ENCODE measurements around the gene PFKFB2. TPM values are rescaled to one million over a fixed set of nuclear protein-coding genes. Genes with fewer than 3 reads are reported as not detected.

The PFKFB2 gene
- total RNA-seq, 1 experiment from 2014 or later = 16.8 TPM

GRCh38 chr1:207067665-207068064 is 14.6 kb downstream of the PFKFB2 start:
- no peak overlapping the region for H3K4me3 Mint-ChIP-seq

GRCh38 chr1:207069061-207069460 is 16.0 kb downstream of the PFKFB2 start:
- POLR2A ChIA-PET = interaction anchor here (1.6 kb wide), 1 partner anchor 16 kb away, joined by 3 read pairs; the partner anchor contains the start of gene PFKFB2
- no peaks in the 10 kb centered on the region for H3K9me3 Mint-ChIP-seq
- no peak overlapping the region for H3K4me3 Mint-ChIP-seq
- ATAC-seq (no peak), DNase-seq (ENCODE audit: low spot score) (no peak)
- H3K4me1 Mint-ChIP-seq = no peaks in the 10 kb centered on the region
- peaks cover 56% of the 10 kb centered on the region for H3K36me3 Mint-ChIP-seq
- no peaks in the 10 kb centered on the region for H3K27me3 Mint-ChIP-seq (ENCODE audit: low read depth)
- H3K27ac Mint-ChIP-seq = no peak overlapping the region
- TF ChIP-seq NFATC4 (CRISPR knock-in tag; IDR thresholded peaks at IDR 0.05) (no peak), NR2C2 (CRISPR knock-in tag; IDR thresholded peaks at IDR 0.05) (no peak), ZNF423 (CRISPR knock-in tag; IDR thresholded peaks at IDR 0.05) (no peak), CREM (CRISPR knock-in tag; IDR thresholded peaks at IDR 0.05) (no peak), PRRX2 (CRISPR knock-in tag; IDR thresholded peaks at IDR 0.05) (no peak), KAT7 (CRISPR knock-in tag; IDR thresholded peaks at IDR 0.05; ENCODE audit: borderline replicate concordance) (no peak)
- TF ChIP-seq, protein P1, sequence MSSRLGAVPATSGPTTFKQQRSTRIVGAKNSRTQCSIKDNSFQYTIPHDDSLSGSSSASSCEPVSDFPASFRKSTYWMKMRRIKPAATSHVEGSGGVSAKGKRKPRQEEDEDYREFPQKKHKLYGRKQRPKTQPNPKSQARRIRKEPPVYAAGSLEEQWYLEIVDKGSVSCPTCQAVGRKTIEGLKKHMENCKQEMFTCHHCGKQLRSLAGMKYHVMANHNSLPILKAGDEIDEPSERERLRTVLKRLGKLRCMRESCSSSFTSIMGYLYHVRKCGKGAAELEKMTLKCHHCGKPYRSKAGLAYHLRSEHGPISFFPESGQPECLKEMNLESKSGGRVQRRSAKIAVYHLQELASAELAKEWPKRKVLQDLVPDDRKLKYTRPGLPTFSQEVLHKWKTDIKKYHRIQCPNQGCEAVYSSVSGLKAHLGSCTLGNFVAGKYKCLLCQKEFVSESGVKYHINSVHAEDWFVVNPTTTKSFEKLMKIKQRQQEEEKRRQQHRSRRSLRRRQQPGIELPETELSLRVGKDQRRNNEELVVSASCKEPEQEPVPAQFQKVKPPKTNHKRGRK (CRISPR knock-in tag; IDR thresholded peaks at IDR 0.05; ENCODE audit: borderline replicate concordance) = no peak
- TF ChIP-seq, protein P2, sequence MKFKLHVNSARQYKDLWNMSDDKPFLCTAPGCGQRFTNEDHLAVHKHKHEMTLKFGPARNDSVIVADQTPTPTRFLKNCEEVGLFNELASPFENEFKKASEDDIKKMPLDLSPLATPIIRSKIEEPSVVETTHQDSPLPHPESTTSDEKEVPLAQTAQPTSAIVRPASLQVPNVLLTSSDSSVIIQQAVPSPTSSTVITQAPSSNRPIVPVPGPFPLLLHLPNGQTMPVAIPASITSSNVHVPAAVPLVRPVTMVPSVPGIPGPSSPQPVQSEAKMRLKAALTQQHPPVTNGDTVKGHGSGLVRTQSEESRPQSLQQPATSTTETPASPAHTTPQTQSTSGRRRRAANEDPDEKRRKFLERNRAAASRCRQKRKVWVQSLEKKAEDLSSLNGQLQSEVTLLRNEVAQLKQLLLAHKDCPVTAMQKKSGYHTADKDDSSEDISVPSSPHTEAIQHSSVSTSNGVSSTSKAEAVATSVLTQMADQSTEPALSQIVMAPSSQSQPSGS (CRISPR knock-in tag; IDR thresholded peaks at IDR 0.05; ENCODE audit: borderline replicate concordance, low read depth) = no peak
- TF ChIP-seq, protein P3, sequence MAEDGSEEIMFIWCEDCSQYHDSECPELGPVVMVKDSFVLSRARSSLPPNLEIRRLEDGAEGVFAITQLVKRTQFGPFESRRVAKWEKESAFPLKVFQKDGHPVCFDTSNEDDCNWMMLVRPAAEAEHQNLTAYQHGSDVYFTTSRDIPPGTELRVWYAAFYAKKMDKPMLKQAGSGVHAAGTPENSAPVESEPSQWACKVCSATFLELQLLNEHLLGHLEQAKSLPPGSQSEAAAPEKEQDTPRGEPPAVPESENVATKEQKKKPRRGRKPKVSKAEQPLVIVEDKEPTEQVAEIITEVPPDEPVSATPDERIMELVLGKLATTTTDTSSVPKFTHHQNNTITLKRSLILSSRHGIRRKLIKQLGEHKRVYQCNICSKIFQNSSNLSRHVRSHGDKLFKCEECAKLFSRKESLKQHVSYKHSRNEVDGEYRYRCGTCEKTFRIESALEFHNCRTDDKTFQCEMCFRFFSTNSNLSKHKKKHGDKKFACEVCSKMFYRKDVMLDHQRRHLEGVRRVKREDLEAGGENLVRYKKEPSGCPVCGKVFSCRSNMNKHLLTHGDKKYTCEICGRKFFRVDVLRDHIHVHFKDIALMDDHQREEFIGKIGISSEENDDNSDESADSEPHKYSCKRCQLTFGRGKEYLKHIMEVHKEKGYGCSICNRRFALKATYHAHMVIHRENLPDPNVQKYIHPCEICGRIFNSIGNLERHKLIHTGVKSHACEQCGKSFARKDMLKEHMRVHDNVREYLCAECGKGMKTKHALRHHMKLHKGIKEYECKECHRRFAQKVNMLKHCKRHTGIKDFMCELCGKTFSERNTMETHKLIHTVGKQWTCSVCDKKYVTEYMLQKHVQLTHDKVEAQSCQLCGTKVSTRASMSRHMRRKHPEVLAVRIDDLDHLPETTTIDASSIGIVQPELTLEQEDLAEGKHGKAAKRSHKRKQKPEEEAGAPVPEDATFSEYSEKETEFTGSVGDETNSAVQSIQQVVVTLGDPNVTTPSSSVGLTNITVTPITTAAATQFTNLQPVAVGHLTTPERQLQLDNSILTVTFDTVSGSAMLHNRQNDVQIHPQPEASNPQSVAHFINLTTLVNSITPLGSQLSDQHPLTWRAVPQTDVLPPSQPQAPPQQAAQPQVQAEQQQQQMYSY (CRISPR knock-in tag; IDR thresholded peaks at IDR 0.05) = no peak
- TF ChIP-seq, protein P4, sequence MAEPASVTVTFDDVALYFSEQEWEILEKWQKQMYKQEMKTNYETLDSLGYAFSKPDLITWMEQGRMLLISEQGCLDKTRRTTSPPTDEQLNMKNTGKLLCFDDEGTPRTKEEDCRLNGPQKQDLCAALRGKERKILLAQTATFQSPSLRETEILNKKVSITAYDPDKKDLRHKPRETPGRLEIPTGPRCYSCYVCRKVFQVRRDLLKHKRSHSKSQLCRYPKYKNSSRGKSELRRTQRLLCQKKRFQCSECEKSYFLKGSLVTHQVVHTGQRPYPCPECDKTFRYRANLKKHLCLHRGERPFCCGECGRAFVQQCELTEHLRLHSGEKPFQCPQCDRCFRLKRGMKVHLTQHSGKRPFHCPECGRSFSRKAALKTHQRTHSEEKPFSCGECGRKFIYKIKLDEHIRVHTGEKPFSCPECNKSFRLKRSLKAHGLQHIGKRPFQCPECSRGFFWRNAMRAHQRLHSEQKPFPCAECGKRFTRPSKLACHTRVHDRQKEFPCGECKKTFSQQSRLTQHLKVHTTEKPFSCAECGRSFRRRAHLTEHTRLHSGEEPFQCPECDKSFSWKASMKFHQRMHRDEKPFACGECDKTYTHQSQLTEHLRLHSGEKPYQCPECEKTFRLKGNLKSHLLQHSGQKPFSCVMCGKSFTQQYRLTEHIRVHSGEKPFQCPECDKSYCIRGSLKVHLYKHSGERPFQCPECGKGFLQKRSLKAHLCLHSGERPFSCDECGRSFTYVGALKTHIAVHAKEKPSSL (CRISPR knock-in tag; conservative IDR thresholded peaks at IDR 0.05) = no peak
- TF ChIP-seq, protein P5, sequence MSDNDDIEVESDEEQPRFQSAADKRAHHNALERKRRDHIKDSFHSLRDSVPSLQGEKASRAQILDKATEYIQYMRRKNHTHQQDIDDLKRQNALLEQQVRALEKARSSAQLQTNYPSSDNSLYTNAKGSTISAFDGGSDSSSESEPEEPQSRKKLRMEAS (CRISPR knock-in tag; IDR thresholded peaks at IDR 0.05) = no peak
- CTCF ChIA-PET = no interaction called here

More at GRCh38 chr1:207067665-207068064, 14.6 kb downstream of the PFKFB2 start:
- DNase-seq (ENCODE audit: low spot score) (no peak), ATAC-seq (no peak)
- Mint-ChIP-seq H3K9me3 (no peaks in the 10 kb centered on the region), H3K27me3 (ENCODE audit: low read depth) (no peaks in the 10 kb centered on the region), H3K27ac (no peak overlapping the region), H3K4me1 (no peaks in the 10 kb centered on the region), H3K36me3 (peaks cover 67% of the 10 kb centered on the region)
- POLR2A ChIA-PET = interaction anchor here (1.6 kb wide), 1 partner anchor 15 kb away, joined by 3 read pairs; the partner anchor contains the start of gene PFKFB2
- CTCF ChIA-PET = no interaction called here
- TF ChIP-seq SMAD3 (CRISPR knock-in tag; IDR thresholded peaks at IDR 0.05; ENCODE audit: borderline replicate concordance) = no peak
- no peak for TF ChIP-seq CBFB (CRISPR knock-in tag; IDR thresholded peaks at IDR 0.05; ENCODE audit: low read depth)
- no peak for TF ChIP-seq FOXK1 (CRISPR knock-in tag; IDR thresholded peaks at IDR 0.05)

Data from WTC11 (cell line).